ENCODE measurements around the gene ADRA1B.

The ADRA1B gene

GRCh38 chr5:159915904-159916840, at the start of gene ADRA1B:
TSS of gene ADRA1B (plus strand) at chr5:159916482. CDS start at chr5:159916906, 424 bp downstream.
- peak; percentile 63 for DNase-seq

GRCh38 chr5:159873680-159874079, 42.6 kb upstream of the ADRA1B start:
- no peak for DNase-seq

- no peak for DNase-seq
These were observed 42.0 kb upstream of the ADRA1B start for GRCh38 chr5:159874263-159874662.

GRCh38 chr5:159877016-159877415, 39.3 kb upstream of the ADRA1B start:
- DNase-seq, result no peak

- DNase-seq, result no peak
These were observed 38.3 kb upstream of the ADRA1B start for GRCh38 chr5:159877894-159878448.

- DNase-seq, result no peak
These were observed 37.3 kb upstream of the ADRA1B start for GRCh38 chr5:159878988-159879471.

- DNase-seq, result no peak
These were observed 35.6 kb upstream of the ADRA1B start for GRCh38 chr5:159880676-159881075.

- DNase-seq, result no peak
These were observed 34.3 kb upstream of the ADRA1B start for GRCh38 chr5:159881967-159882366.

GRCh38 chr5:159883522-159883950, 32.7 kb upstream of the ADRA1B start:
- no peak for DNase-seq

GRCh38 chr5:159884917-159885620, 31.2 kb upstream of the ADRA1B start:
- DNase-seq, result no peak

- no peak for DNase-seq
These were observed 30.0 kb upstream of the ADRA1B start for GRCh38 chr5:159886296-159886695.

- DNase-seq, result no peak
These were observed 29.2 kb upstream of the ADRA1B start for GRCh38 chr5:159887050-159887449.

- no peak for DNase-seq
These were observed 27.4 kb upstream of the ADRA1B start for GRCh38 chr5:159888860-159889259.

GRCh38 chr5:159890141-159890540, 26.1 kb upstream of the ADRA1B start:
- DNase-seq, result no peak

GRCh38 chr5:159891371-159891770, 24.9 kb upstream of the ADRA1B start:
- no peak for DNase-seq

- DNase-seq, result no peak
These were observed 23.1 kb upstream of the ADRA1B start for GRCh38 chr5:159893040-159893695.

- DNase-seq, result no peak
These were observed 22.0 kb upstream of the ADRA1B start for GRCh38 chr5:159894149-159894720.

GRCh38 chr5:159897786-159898393, 18.4 kb upstream of the ADRA1B start:
- DNase-seq, result no peak

- no peak for DNase-seq
These were observed 16.9 kb upstream of the ADRA1B start for GRCh38 chr5:159899067-159900049.

- DNase-seq, result no peak
These were observed 15.0 kb upstream of the ADRA1B start for GRCh38 chr5:159901308-159901707.

GRCh38 chr5:159901772-159902171, 14.5 kb upstream of the ADRA1B start:
- DNase-seq, result no peak

Measured in activated naive CD4-positive, alpha-beta T cell treated with Interleukin-2 at 50 U/mL for 16 hours (primary cell).